Activated naive CD4-positive, alpha-beta T cell (primary cell): ENCODE data around the gene CXCL3.

Source experiments
- DNase-seq, 4 experiments: peaks; one replicate each; lab custom pipeline; 2025; lab: John Stamatoyannopoulos, UW

CXCL3 gene

DNA sequence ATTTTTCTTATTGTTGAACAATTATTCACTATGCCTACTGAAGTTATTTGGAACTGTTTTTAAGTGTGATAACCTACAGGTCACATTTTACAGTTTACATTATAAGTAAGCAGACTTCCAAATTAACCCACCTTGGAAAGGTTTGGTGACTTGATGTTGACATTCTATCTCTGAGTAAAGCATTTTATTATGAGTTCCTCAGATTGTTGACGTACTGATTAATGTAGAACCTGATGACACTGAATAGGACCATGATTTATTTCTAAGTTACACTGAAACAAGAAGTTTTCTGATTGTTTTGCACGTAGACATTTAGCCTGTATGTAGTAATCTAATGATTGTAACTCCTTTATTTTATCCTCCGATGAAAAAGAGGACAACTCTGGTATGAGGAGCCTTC lies 17.0 kb upstream of the CXCL3 start:
- DNase-seq, result no peak

DNA sequence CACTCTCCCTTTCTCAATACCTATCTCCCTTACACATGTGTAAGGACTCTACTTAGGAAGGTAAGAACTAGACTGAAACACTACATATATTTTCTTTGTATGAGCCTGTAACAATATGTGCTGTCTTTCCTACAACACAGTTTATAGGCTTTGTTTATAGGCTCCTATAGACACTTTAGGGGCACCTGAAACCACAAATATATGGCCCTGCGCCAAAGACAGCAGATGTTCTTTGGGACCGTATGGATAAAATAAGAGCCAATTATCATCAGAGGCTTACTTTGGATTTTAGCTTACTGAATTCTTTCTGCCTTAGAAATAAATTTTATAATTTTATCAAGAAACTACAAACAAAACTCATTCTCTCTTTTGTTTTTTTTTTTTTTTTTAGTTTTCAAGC lies 16.6 kb upstream of the CXCL3 start:
- no peak for DNase-seq

- no peak for DNase-seq
Observed at GRCh38 chr4:74054483-74055047, 16.1 kb upstream of the CXCL3 start.

- no peak for DNase-seq
Observed at GRCh38 chr4:74047152-74047551, 8.7 kb upstream of the CXCL3 start.

GRCh38 chr4:74045772-74046171 lies 7.3 kb upstream of the CXCL3 start:
- no peak for DNase-seq

DNA sequence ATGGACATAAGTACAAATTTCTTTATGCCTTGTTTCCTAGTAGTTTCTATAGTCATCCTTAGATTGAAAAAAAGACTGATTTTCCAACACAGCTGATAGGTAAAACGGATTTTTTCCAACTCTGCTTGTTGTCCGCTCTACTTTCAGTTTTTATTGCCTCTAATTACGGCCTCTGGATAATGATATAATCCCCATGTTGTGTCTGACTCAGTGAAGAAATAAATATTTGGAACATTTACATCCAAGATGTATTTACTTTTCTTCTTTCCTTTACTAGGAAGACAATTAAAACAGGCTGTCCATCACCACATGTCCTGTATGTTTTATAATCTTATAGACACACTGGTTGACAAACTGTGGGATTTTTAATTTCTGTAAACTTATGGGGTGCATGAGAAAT lies 6.8 kb upstream of the CXCL3 start:
- no peak for DNase-seq

- no peak for DNase-seq
Observed at GRCh38 chr4:74044677-74045076, 6.2 kb upstream of the CXCL3 start.

GRCh38 chr4:74042681-74043080 lies 4.2 kb upstream of the CXCL3 start:
- DNase-seq, result no peak

GRCh38 chr4:74041418-74041817 lies 2.9 kb upstream of the CXCL3 start:
- DNase-seq, result no peak

GRCh38 chr4:74039315-74039763 lies 850 bp upstream of the CXCL3 start:
- no peak for DNase-seq

- no peak for DNase-seq
Observed at GRCh38 chr4:74038086-74038424, 434 bp downstream of the CXCL3 start.

DNA sequence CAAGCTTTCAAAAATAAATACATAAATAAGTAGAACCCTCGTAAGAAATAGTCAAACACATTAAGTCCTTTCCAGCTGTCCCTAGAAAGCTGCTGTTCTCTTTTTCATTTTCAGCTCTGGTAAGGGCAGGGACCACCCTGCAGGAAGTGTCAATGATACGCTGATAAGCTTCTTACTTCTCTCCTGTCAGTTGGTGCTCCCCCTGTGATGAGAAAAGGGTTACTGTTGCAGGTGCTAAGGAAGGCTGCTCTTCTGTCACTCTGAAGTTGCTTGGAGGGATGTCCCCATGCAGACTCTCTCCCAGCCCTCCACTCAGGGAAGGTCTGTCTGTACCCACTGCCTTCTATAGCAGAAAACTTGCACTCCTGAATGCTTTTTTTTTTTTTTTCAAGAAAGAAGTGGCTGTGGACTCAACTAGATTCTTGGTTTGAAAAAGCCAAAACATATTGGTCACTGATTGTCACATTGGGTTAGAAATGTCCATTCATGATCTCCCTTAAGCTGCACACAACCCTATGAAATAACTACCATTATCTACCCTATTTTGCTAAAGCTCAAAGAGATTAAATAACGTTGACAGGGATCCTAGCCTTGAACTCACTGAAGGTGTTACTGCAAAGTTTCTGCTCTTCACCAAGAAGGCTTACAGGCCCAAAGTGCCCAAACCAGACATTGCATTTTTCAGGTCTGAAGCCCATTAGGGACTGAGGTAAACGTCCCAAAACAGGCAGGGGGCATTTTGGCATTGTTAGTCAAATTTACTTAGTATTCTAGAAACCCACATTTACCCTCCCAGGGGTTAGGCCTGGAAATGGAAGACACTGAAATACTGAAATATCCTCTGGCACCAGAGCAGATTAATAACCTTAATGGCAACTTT lies 1.2 kb downstream of the CXCL3 start:
- DNase-seq, result no peak

GRCh38 chr4:74033739-74034138 lies 4.8 kb downstream of the CXCL3 start:
- DNase-seq, result no peak

DNA sequence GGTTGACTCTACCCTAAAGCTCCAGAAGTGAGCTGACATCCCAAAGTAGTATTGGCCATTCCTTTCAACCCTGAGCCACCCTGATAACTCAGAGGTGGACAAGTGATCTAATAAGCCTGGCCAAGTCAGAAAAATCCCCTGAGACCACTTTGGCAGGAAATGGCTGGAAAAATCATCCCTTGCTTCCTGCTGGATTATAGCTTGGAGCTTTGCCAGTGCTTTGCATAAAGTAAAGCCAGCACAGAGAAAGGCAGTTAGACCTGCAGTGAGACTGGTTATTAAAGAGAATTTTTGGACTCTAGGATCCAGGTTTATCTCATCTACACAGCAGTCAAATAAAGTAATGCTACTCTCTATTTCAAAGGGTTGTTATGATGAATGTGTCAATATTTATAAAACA lies 6.4 kb downstream of the CXCL3 start:
- no peak for DNase-seq

DNA sequence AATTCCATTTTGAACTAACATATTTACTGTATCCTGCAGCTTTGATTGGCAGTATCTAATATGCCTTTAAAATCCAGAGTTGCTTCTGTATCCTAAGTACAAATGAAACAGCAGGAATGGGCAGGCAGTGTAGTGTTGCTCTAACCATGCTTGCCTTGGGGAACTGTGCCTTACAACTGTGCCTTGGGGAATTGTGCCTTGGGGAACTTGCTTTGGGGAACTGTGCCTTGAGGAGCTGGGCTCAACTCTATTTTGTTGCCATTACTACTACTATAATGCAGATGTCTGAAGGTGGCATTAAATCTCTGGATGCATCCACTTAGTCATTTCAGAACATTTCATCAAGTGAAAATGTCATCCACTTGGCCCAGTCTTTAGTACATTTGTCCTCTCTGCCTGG lies 6.9 kb downstream of the CXCL3 start:
- no peak for DNase-seq

DNA sequence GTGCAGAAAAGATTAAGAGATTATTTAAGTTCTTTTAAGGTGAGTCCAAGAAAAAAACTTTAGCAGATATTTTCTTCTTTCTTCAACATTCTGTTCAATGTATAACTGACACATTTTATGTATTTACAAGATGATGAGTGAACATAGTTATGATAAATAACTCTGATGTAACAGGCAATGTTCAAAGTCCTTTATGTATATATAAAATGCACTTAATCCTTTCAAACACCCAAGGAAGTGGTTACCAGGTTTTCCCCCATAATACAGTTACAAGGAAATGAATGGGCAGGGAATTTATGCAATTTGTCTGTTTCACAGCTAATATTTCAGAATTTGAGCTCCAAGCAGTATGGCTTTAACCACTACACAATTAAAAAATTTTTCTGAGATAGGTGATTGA lies 8.2 kb downstream of the CXCL3 start:
- DNase-seq, result no peak

- no peak for DNase-seq
Observed at GRCh38 chr4:74028504-74028903, 10.0 kb downstream of the CXCL3 start.

DNA sequence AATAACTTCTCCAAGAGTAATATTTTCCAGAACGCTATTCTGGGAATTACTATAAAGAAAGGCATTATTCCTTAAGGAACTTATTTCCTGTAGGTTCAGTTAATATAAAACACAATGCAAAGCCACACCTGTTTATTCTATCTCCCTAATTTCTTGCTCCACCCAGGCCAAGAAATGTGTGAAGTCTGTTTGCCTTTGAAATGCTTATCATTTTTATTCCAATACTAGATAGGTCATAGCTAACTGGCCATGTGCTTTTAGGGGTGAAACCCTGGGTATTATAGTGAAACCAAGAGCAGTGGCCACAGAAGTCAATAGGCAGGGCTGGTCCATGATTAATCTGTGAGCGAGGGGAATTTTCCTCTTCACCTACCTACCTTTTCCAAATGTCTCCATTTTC lies 14.8 kb downstream of the CXCL3 start:
- no peak for DNase-seq

DNA sequence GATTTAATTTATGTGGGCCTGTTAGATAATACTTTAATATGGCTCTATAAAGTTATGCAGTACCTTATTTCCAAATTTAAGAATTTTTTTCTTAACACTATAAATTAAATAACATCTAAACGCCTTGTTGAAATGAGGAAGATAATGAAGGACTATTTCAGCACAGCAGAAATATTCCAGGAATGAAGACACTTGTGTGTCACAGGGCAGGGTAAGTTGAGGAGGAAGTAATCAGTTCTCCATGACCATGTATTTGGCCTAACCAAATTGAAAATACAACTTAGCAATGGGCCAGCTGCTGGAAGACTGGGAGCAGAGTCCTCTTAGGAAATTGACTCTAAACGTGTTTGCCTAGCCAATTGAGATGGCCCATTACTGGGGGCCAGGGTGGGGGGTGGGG lies 16.9 kb downstream of the CXCL3 start:
- DNase-seq, result no peak

DNA sequence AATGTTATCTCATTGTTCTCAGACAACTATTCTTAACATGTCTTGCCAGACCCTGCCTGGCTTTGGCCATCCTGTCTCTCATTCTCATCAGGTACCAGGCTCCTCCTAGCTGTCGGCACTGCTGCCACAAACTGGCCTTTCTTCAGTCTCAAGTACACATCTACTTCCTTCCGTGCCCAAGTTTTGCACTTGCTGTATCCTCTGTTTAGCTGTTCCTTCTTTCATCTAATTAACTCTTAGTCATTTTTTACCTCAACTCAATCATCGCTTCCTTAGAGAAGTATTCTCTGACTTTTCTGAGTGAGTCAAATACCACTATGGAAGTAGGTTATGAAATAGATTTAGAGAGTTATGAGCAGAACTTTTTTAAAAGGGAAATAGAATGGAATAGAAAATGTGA lies 19.7 kb downstream of the CXCL3 start:
- DNase-seq, result no peak

DNA sequence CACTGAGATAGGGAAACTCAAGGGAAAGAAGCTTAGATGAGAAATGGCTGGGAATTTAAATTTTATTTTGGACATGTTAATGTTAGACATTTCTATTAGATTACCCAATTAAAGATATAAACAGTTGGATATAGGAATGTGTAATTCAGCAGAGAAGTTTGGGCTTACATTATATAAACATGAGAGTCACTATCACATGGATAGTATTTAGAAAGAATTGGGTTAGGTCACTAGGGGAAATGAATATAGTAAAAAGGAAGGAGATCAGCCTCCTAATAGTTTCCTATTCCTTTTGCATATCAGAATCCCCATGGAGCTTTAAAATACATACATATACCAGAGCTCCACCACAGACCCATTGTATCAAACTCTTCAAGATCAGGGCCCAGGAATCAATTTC lies 20.4 kb downstream of the CXCL3 start:
- DNase-seq, result no peak

GRCh38 chr4:74016068-74016467 lies 22.4 kb downstream of the CXCL3 start:
- no peak for DNase-seq

GRCh38 chr4:74015126-74015780 lies 23.2 kb downstream of the CXCL3 start:
- DNase-seq, result no peak
